ENCODE data around the gene C17orf78.
"Not testable (repeated sequence)": the region's sequence is repeated elsewhere in the genome, so short reads cannot be mapped to it uniquely, and the experiment has no call there.

Gene C17orf78

DNA sequence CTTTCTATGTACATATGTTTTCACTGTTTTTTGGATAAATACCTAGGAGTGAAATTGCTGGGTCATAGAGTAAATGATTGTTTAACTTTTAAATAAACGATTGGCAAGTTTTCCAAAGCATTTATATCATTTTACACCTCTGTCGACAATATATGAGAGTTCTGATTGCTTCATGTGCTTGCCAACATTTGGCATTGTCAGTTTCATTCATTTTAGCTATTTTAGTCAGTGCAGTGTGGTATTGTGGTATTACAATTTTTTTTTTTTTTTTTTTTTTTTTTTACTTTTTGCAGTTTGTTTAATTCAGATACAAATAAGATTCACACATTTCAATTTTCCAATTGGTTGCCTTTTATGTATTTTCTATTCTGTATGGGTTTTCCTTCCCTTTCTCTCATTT lies 56.9 kb downstream of the C17orf78 start:
- Mint-ChIP-seq H3K4me1 (no peaks in the 10 kb centered on the region), H3K4me3 (no peak overlapping the region), H3K9me3 (no peaks in the 10 kb centered on the region), H3K27me3 (no peaks in the 10 kb centered on the region), H3K27ac (no peak overlapping the region), H3K36me3 (peaks cover 11% of the 10 kb centered on the region)
- ATAC-seq (ENCODE audit: low read depth) (no peak), DNase-seq (ENCODE audit: low spot score in 2 of 2) (no peak)

DNA sequence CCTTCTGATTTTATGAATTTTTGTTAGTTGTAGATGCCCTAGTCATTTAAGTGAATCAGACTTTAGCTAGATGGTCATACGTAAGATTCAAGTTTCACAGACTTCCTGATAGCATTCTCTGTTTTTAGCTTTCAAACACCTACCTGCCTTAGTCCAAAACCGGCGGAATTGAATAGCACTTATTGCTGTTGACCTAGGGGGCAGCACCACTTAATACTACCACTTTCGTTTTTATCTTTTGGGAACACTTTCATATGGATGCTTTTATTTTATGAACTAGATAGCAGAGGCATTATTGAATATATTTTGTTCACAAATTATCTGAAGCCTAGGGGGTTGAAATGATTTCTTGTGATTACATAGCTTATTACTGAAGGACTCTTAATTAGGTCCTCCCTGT lies 62.4 kb downstream of the C17orf78 start:
- Mint-ChIP-seq H3K27ac (no peak overlapping the region), H3K9me3 (no peaks in the 10 kb centered on the region), H3K27me3 (no peaks in the 10 kb centered on the region), H3K4me1 (peaks cover 6% of the 10 kb centered on the region), H3K36me3 (peaks cover 25% of the 10 kb centered on the region), H3K4me3 (no peak overlapping the region)
- ATAC-seq (ENCODE audit: low read depth) (no peak), DNase-seq (ENCODE audit: low spot score in 2 of 2) (no peak)

DNA sequence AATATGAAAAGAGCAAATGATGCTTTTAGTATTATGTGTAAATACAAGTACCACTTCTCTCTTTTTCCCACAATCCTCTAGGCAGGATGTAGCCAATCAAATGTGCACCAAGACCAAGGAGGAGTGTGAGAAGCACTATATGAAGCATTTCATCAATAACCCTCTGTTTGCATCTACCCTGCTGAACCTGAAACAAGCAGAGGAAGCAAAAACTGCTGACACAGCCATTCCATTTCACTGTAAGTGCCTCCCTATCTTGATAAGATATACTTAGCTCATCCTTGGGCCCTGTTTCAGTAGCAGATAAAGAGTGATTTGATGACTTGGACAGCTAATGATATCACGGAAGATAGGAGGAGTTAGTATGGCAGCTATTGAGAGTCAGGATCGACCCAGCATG lies 64.6 kb downstream of the C17orf78 start:
- Mint-ChIP-seq H3K4me3 (no peak overlapping the region), H3K27me3 (no peaks in the 10 kb centered on the region), H3K27ac (no peak overlapping the region), H3K36me3 (peaks cover 26% of the 10 kb centered on the region), H3K9me3 (no peaks in the 10 kb centered on the region), H3K4me1 (peaks cover 6% of the 10 kb centered on the region)
- DNase-seq (ENCODE audit: low spot score in 2 of 2) (no peak), ATAC-seq (ENCODE audit: low read depth) (no peak)

DNA sequence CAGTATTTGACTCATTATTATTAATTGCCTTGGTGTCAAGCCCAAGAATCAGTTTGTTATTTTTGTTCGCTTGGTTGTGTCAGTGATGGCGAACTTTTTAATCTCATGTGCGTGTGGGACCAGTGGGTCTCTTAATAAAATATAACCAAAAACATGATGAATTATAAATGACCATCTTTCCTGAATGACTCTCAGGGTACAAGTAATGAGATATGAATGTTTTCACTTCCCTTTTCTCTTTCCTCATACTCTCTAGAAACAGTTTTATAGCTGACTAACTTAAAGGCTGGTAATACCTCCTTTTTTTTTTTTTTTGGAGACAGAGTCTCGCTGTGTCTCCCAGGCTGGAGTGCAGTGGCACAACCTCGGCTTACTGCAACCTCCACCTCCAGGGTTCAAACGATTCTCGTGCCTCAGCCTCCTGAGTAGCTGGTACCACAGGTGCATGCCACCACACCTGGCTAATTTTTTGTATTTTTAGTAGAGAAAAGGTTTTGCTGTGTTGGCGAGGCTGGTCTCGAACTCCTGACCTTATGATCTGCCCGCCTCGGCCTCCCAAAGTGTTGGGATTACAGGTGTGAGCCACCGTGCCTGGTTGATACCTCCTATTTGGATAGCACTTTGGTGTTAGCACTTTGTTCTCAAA lies 65.7 kb downstream of the C17orf78 start:
- not testable (repeated sequence) for H3K27ac Mint-ChIP-seq; H3K27me3 Mint-ChIP-seq; DNase-seq (ENCODE audit: low spot score in 2 of 2); H3K4me3 Mint-ChIP-seq; H3K9me3 Mint-ChIP-seq; H3K4me1 Mint-ChIP-seq
- peaks cover 24% of the 10 kb centered on the region for H3K36me3 Mint-ChIP-seq
- ATAC-seq (ENCODE audit: low read depth), result peak; percentile 87
